ENCODE results near the gene TENT4B. TPM values are rescaled to one million over a fixed set of nuclear protein-coding genes. Genes with fewer than 3 reads are reported as not detected.

The TENT4B gene
- total and polyA plus RNA-seq, 5 donors from 2014 or later, result 3.5 to 19.7 (median 3.6) TPM

GRCh38 chr16:50209546-50210265, 56.6 kb downstream of the TENT4B start:
- no peak overlapping the region for H3K27ac ChIP-seq (ENCODE audit: insufficient read depth, low read length, poor library complexity, severe bottlenecking)

GRCh38 chr16:50210266-50211038, 57.3 kb downstream of the TENT4B start:
- H3K4me3 Mint-ChIP-seq, result no peak overlapping the region
- H3K27me3 Mint-ChIP-seq, result no peaks in the 10 kb centered on the region
- H3K27ac Mint-ChIP-seq, result peak overlapping the region; percentile 69 to 91 (median 80)
- H3K9me3 Mint-ChIP-seq, result no peaks in the 10 kb centered on the region
- ATAC-seq (ENCODE audit: low read depth in 2 of 2), result peak; percentile 82 to 93
- H3K9me3 ChIP-seq (ENCODE audit: control insufficient read depth in 2 of 2, low read length in 2 of 2), result no peaks in the 10 kb centered on the region
- peak overlapping the region; percentile 2 for H3K27ac ChIP-seq (ENCODE audit: insufficient read depth, low read length, poor library complexity, severe bottlenecking)
- H3K27me3 ChIP-seq (ENCODE audit: control insufficient read depth, insufficient read depth, low read length), result no peaks in the 10 kb centered on the region
- no peaks in the 10 kb centered on the region for H3K4me1 ChIP-seq (ENCODE audit: control insufficient read depth, insufficient read depth, low read length, poor library complexity, severe bottlenecking)
- peaks cover 31% of the 10 kb centered on the region for H3K36me3 Mint-ChIP-seq
- H3K4me3 ChIP-seq (ENCODE audit: low read depth, low read length), result no peak overlapping the region
- peaks cover 10 to 38% (median 36%) of the 10 kb centered on the region in 4 donors for H3K4me1 Mint-ChIP-seq
- DNase-seq, result peak; percentile 12 to 84 (median 53)
- peaks cover 34% of the 10 kb centered on the region for H3K36me3 ChIP-seq (ENCODE audit: control insufficient read depth, insufficient read depth, low read length)

More at GRCh38 chr16:50209546-50210265, 56.6 kb downstream of the TENT4B start:
- peaks cover 26% of the 10 kb centered on the region for H3K36me3 ChIP-seq (ENCODE audit: control insufficient read depth, insufficient read depth, low read length)
- DNase-seq (no peak), ATAC-seq (ENCODE audit: low read depth in 2 of 2) (no peak)
- Mint-ChIP-seq H3K9me3 (no peaks in the 10 kb centered on the region), H3K36me3 (peaks cover 24% of the 10 kb centered on the region), H3K4me3 (no peak overlapping the region), H3K4me1 (peaks cover 16 to 43% (median 41%) of the 10 kb centered on the region in 4 donors), H3K27ac (peak overlapping the region; percentile 69 to 80 (median 72)), H3K27me3 (no peaks in the 10 kb centered on the region)
- no peaks in the 10 kb centered on the region for H3K9me3 ChIP-seq (ENCODE audit: control insufficient read depth in 2 of 2, low read length in 2 of 2)
- H3K27me3 ChIP-seq (ENCODE audit: control insufficient read depth, insufficient read depth, low read length), result no peaks in the 10 kb centered on the region
- H3K4me3 ChIP-seq (ENCODE audit: low read depth, low read length), result no peak overlapping the region
- H3K4me1 ChIP-seq (ENCODE audit: control insufficient read depth, insufficient read depth, low read length, poor library complexity, severe bottlenecking), result no peaks in the 10 kb centered on the region

GRCh38 chr16:50213939-50214519, 60.9 kb downstream of the TENT4B start:
- DNase-seq, result peak in 2 of 3 donors; percentile 67 to 82

GRCh38 chr16:50215680-50216079, 62.6 kb downstream of the TENT4B start:
- DNase-seq, result peak in 1 of 3 donors; percentile 53
- Mint-ChIP-seq H3K27me3 (no peaks in the 10 kb centered on the region), H3K9me3 (no peaks in the 10 kb centered on the region), H3K4me3 (no peak overlapping the region), H3K36me3 (peaks cover 38% of the 10 kb centered on the region), H3K27ac (peak overlapping the region in 2 of 3 donors; percentile 26 to 53), H3K4me1 (peaks cover 6 to 14% (median 8%) of the 10 kb centered on the region in 4 donors)
- no peak overlapping the region for H3K4me3 ChIP-seq (ENCODE audit: low read depth, low read length)
- H3K27ac ChIP-seq (ENCODE audit: insufficient read depth, low read length, poor library complexity, severe bottlenecking), result no peak overlapping the region
- no peaks in the 10 kb centered on the region for H3K9me3 ChIP-seq (ENCODE audit: control insufficient read depth in 2 of 2, low read length in 2 of 2)
- no peaks in the 10 kb centered on the region for H3K4me1 ChIP-seq (ENCODE audit: control insufficient read depth, insufficient read depth, low read length, poor library complexity, severe bottlenecking)
- ATAC-seq (ENCODE audit: low read depth in 2 of 2), result no peak
- H3K27me3 ChIP-seq (ENCODE audit: control insufficient read depth, insufficient read depth, low read length), result no peaks in the 10 kb centered on the region
- peaks cover 65% of the 10 kb centered on the region for H3K36me3 ChIP-seq (ENCODE audit: control insufficient read depth, insufficient read depth, low read length)

More at GRCh38 chr16:50213939-50214519, 60.9 kb downstream of the TENT4B start:
- Mint-ChIP-seq H3K4me1 (peaks cover 6 to 27% (median 19%) of the 10 kb centered on the region in 4 donors), H3K36me3 (peaks cover 38% of the 10 kb centered on the region), H3K4me3 (no peak overlapping the region), H3K27ac (peak overlapping the region; percentile 75 to 80 (median 79)), H3K9me3 (no peaks in the 10 kb centered on the region), H3K27me3 (no peaks in the 10 kb centered on the region)
- no peak overlapping the region for H3K4me3 ChIP-seq (ENCODE audit: low read depth, low read length)
- no peaks in the 10 kb centered on the region for H3K27me3 ChIP-seq (ENCODE audit: control insufficient read depth, insufficient read depth, low read length)
- H3K4me1 ChIP-seq (ENCODE audit: control insufficient read depth, insufficient read depth, low read length, poor library complexity, severe bottlenecking), result no peaks in the 10 kb centered on the region
- no peak overlapping the region for H3K27ac ChIP-seq (ENCODE audit: insufficient read depth, low read length, poor library complexity, severe bottlenecking)
- no peaks in the 10 kb centered on the region for H3K9me3 ChIP-seq (ENCODE audit: control insufficient read depth in 2 of 2, low read length in 2 of 2)
- peak; percentile 34 to 44 for ATAC-seq (ENCODE audit: low read depth in 2 of 2)
- peaks cover 62% of the 10 kb centered on the region for H3K36me3 ChIP-seq (ENCODE audit: control insufficient read depth, insufficient read depth, low read length)

- H3K27ac ChIP-seq (ENCODE audit: insufficient read depth, low read length, poor library complexity, severe bottlenecking), result no peak overlapping the region
- Mint-ChIP-seq H3K4me3 (no peak overlapping the region), H3K4me1 (peaks cover 5 to 13% (median 8%) of the 10 kb centered on the region in 4 donors), H3K36me3 (peaks cover 37% of the 10 kb centered on the region), H3K27me3 (no peaks in the 10 kb centered on the region), H3K27ac (peak overlapping the region in 1 of 3 donors; percentile 53), H3K9me3 (no peaks in the 10 kb centered on the region)
- DNase-seq (no peak), ATAC-seq (ENCODE audit: low read depth in 2 of 2) (no peak)
- peaks cover 66% of the 10 kb centered on the region for H3K36me3 ChIP-seq (ENCODE audit: control insufficient read depth, insufficient read depth, low read length)
- no peak overlapping the region for H3K4me3 ChIP-seq (ENCODE audit: low read depth, low read length)
- no peaks in the 10 kb centered on the region for H3K4me1 ChIP-seq (ENCODE audit: control insufficient read depth, insufficient read depth, low read length, poor library complexity, severe bottlenecking)
- no peaks in the 10 kb centered on the region for H3K9me3 ChIP-seq (ENCODE audit: control insufficient read depth in 2 of 2, low read length in 2 of 2)
- H3K27me3 ChIP-seq (ENCODE audit: control insufficient read depth, insufficient read depth, low read length), result no peaks in the 10 kb centered on the region
These were observed 63.1 kb downstream of the TENT4B start for GRCh38 chr16:50216231-50216630.

- Mint-ChIP-seq H3K9me3 (no peaks in the 10 kb centered on the region), H3K4me1 (peaks cover 0 to 8% (median 3%) of the 10 kb centered on the region in 4 donors), H3K4me3 (no peak overlapping the region), H3K27me3 (no peaks in the 10 kb centered on the region), H3K27ac (peak overlapping the region in 1 of 3 donors; percentile 66), H3K36me3 (peaks cover 22% of the 10 kb centered on the region)
- ATAC-seq (ENCODE audit: low read depth in 2 of 2), result no peak
- no peak overlapping the region for H3K4me3 ChIP-seq (ENCODE audit: low read depth, low read length)
- H3K4me1 ChIP-seq (ENCODE audit: control insufficient read depth, insufficient read depth, low read length, poor library complexity, severe bottlenecking), result no peaks in the 10 kb centered on the region
- no peak overlapping the region for H3K27ac ChIP-seq (ENCODE audit: insufficient read depth, low read length, poor library complexity, severe bottlenecking)
- no peaks in the 10 kb centered on the region for H3K27me3 ChIP-seq (ENCODE audit: control insufficient read depth, insufficient read depth, low read length)
- H3K36me3 ChIP-seq (ENCODE audit: control insufficient read depth, insufficient read depth, low read length), result peaks cover 59% of the 10 kb centered on the region
- DNase-seq, result no peak
- H3K9me3 ChIP-seq (ENCODE audit: control insufficient read depth in 2 of 2, low read length in 2 of 2), result no peaks in the 10 kb centered on the region
These were observed 66.4 kb downstream of the TENT4B start for GRCh38 chr16:50219402-50219975.

GRCh38 chr16:50224286-50224685, 71.2 kb downstream of the TENT4B start:
- Mint-ChIP-seq H3K9me3 (no peaks in the 10 kb centered on the region), H3K36me3 (peaks cover 31% of the 10 kb centered on the region), H3K4me3 (no peak overlapping the region), H3K27me3 (no peaks in the 10 kb centered on the region), H3K4me1 (peaks cover 0 to 5% (median 3%) of the 10 kb centered on the region in 4 donors), H3K27ac (peak overlapping the region in 1 of 3 donors; percentile 32)
- H3K4me3 ChIP-seq (ENCODE audit: low read depth, low read length), result no peak overlapping the region
- H3K9me3 ChIP-seq (ENCODE audit: control insufficient read depth in 2 of 2, low read length in 2 of 2), result no peaks in the 10 kb centered on the region
- DNase-seq (no peak), ATAC-seq (ENCODE audit: low read depth in 2 of 2) (no peak)
- H3K27me3 ChIP-seq (ENCODE audit: control insufficient read depth, insufficient read depth, low read length), result no peaks in the 10 kb centered on the region
- H3K27ac ChIP-seq (ENCODE audit: insufficient read depth, low read length, poor library complexity, severe bottlenecking), result no peak overlapping the region
- H3K36me3 ChIP-seq (ENCODE audit: control insufficient read depth, insufficient read depth, low read length), result peaks cover 55% of the 10 kb centered on the region
- no peaks in the 10 kb centered on the region for H3K4me1 ChIP-seq (ENCODE audit: control insufficient read depth, insufficient read depth, low read length, poor library complexity, severe bottlenecking)
